IPS-15b (cell line): ENCODE measurements around the gene CISTR.
"Not testable (repeated sequence)": the region's sequence is repeated elsewhere in the genome, so short reads cannot be mapped to it uniquely, and the experiment has no call there.

Source experiments
- H3K27me3 ChIP-seq: one replicate; pipeline ENCODE4 v1.6.1; 2013; ENCODE audit warnings: low read length; ENCODE audit not compliant: control insufficient read depth, insufficient read depth
- H3K36me3 ChIP-seq: one replicate; pipeline ENCODE4 v1.6.1; 2013; ENCODE audit warnings: low read length; ENCODE audit not compliant: control insufficient read depth, insufficient read depth
- H3K4me1 ChIP-seq: one replicate; pipeline ENCODE4 v1.6.1; 2013; ENCODE audit warnings: mild to moderate bottlenecking, low read length; ENCODE audit not compliant: control insufficient read depth, insufficient read depth
- H3K4me3 ChIP-seq: one replicate; pipeline ENCODE4 v1.5.1; 2013; ENCODE audit warnings: low read depth, low read length
- H3K9ac ChIP-seq: one replicate; pipeline ENCODE4 v1.6.1; 2013; ENCODE audit warnings: low read depth, mild to moderate bottlenecking, low read length
- H3K9me3 ChIP-seq: one replicate; pipeline ENCODE4 v1.6.1; 2013; ENCODE audit warnings: mild to moderate bottlenecking, low read length; ENCODE audit not compliant: control insufficient read depth, insufficient read depth

The CISTR gene

DNA sequence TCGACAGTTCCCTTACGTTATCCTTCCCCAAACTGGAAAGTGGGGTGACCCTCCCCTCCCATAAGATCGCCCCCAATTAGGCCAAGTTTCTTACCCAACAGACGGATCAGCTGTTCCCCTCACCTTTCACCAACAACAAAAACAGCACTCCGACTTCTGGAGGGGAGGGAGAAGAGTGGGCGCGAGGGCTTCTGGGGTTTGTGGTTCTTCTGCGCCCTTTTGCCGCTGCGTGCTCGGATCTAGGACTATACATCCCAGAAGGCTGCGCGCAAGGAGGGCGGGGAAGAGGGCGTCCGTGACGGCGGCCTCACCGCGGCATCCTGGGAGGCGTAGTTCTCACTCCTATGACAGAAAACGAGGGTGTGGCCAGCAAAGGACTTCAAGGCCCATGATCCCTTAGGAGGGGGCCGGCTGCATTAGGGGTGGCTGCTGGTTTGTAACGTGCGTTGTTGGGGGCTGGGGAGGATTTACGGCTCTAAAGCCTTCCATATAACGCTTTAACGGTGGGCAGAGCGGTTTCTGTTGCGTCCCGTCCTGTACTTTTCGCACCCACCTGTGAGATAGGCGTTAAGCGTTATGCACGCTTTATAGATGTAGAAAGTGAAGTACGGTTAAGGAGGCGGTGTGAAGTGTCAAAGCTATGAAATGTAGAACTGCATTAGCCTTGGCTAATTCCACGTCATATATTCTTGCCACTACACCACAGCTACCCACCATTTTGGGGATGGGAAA, 24.3 kb downstream of the CISTR start, which contains the start of gene CALCOCO1:
Gene CALCOCO1 (minus strand): TSS at position 143 of the 732 bp plus-strand sequence. CDS start 2,210 bp downstream, outside the sequence.
- Histone ChIP-seq H3K4me1 (no peaks in the 10 kb centered on the region), H3K36me3 (no peaks in the 10 kb centered on the region), H3K9me3 (no peaks in the 10 kb centered on the region), H3K4me3 (peak within 1 kb of the TSS; percentile 91), H3K9ac (peak within 1 kb of the TSS; percentile 56), H3K27me3 (peaks cover 3% of the 10 kb centered on the region)

GRCh38 chr12:53726946-53727309, 24.9 kb downstream of the CISTR start:
- Histone ChIP-seq H3K9ac (no peak overlapping the region), H3K27me3 (peaks cover 3% of the 10 kb centered on the region), H3K36me3 (no peaks in the 10 kb centered on the region), H3K9me3 (no peaks in the 10 kb centered on the region), H3K4me1 (no peaks in the 10 kb centered on the region), H3K4me3 (peak overlapping the region; percentile 88)

- Histone ChIP-seq H3K9me3 (no peaks in the 10 kb centered on the region), H3K4me1 (no peaks in the 10 kb centered on the region), H3K9ac (no peak overlapping the region), H3K4me3 (peak overlapping the region; percentile 88), H3K36me3 (no peaks in the 10 kb centered on the region), H3K27me3 (peaks cover 3% of the 10 kb centered on the region)
Measured at GRCh38 chr12:53726341-53726740, 25.4 kb downstream of the CISTR start.

GRCh38 chr12:53725824-53726223, 26.0 kb downstream of the CISTR start:
- Histone ChIP-seq H3K27me3 (no peaks in the 10 kb centered on the region), H3K9me3 (no peaks in the 10 kb centered on the region), H3K36me3 (no peaks in the 10 kb centered on the region), H3K4me3 (no peak overlapping the region), H3K4me1 (no peaks in the 10 kb centered on the region), H3K9ac (no peak overlapping the region)

DNA sequence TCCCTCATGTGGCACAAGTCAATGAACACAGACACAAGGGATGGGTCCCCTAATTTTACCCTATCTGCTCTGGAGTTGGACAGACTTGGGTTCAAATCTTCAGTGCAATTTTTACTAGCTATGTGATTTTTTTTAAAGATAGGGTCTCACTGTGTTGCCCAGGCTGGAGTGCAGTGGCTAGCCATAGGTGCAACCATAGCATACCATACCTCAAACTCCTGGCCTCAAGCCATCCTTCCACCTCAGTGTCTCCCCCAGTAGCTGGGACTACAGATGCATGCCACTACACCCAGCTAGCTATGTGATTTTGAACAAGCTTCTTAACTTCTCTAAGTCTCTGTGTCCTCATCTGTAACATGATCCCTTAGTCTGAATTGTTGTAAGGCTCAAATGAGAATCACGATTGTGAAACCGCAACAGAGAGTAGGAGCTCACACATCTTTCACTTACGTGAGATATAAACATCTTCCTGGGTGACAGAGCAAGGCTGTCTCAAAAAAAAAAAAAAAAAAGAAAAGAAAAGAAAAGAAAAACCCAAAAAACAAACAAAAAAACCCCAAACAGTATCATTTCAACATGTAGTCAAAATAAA, 29.2 kb downstream of the CISTR start:
- Histone ChIP-seq H3K36me3 (no peaks in the 10 kb centered on the region), H3K4me1 (no peaks in the 10 kb centered on the region), H3K27me3 (no peaks in the 10 kb centered on the region), H3K9ac (no peak overlapping the region), H3K4me3 (no peak overlapping the region), H3K9me3 (no peaks in the 10 kb centered on the region)

GRCh38 chr12:53720946-53721345, 30.8 kb downstream of the CISTR start:
- no peaks in the 10 kb centered on the region for H3K36me3 ChIP-seq
- no peak overlapping the region for H3K9ac ChIP-seq
- H3K27me3 ChIP-seq = no peaks in the 10 kb centered on the region
- H3K4me3 ChIP-seq = no peak overlapping the region
- H3K4me1 ChIP-seq = no peaks in the 10 kb centered on the region
- no peaks in the 10 kb centered on the region for H3K9me3 ChIP-seq

GRCh38 chr12:53719649-53720048, 32.1 kb downstream of the CISTR start:
- Histone ChIP-seq H3K4me1 (no peaks in the 10 kb centered on the region), H3K36me3 (no peaks in the 10 kb centered on the region), H3K9me3 (no peaks in the 10 kb centered on the region), H3K4me3 (no peak overlapping the region), H3K27me3 (no peaks in the 10 kb centered on the region), H3K9ac (no peak overlapping the region)

DNA sequence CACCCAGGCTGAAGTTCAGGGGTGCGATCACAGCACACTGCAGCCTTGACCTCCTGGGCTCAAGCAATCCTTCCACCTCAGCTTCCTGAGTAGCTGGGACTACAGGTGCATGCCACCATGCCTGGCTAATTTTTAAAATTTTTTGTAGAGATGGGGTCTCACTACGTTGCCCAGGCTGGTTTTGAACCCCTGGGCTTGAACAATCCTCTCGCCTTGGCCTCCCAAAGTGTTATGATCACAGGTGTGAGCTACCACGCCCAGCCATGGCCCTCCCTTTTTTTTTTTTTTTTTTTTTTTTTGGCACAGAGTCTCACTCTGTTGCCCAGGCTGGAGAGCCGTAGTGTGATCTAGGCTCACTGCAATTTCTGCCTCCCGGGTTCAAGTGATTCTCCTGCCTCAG, 33.2 kb downstream of the CISTR start:
- H3K36me3 ChIP-seq, H3K4me1 ChIP-seq, H3K9ac ChIP-seq, H3K27me3 ChIP-seq, H3K4me3 ChIP-seq, H3K9me3 ChIP-seq: not testable (repeated sequence)

DNA sequence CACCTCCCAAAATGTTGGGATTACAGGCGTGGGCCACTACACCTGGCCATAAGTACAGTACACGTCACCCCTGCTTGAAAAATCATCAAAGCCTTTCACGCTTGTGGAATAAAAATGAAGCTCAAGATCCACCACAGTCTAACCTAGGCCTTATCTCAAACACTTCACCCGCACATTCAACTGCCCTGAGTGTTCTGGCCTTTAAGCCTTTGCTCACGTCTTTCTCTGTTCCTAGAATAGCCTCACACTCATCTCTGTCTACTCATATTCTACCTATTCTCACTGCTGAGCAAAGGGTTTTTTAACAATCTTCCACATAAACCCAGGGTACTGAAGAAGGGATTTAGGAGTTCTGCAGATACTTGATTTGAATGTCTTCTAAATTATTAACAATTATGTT, 34.5 kb downstream of the CISTR start:
- no peaks in the 10 kb centered on the region for H3K36me3 ChIP-seq
- no peak overlapping the region for H3K9ac ChIP-seq
- H3K4me3 ChIP-seq = no peak overlapping the region
- no peaks in the 10 kb centered on the region for H3K9me3 ChIP-seq
- no peaks in the 10 kb centered on the region for H3K27me3 ChIP-seq
- no peaks in the 10 kb centered on the region for H3K4me1 ChIP-seq

DNA sequence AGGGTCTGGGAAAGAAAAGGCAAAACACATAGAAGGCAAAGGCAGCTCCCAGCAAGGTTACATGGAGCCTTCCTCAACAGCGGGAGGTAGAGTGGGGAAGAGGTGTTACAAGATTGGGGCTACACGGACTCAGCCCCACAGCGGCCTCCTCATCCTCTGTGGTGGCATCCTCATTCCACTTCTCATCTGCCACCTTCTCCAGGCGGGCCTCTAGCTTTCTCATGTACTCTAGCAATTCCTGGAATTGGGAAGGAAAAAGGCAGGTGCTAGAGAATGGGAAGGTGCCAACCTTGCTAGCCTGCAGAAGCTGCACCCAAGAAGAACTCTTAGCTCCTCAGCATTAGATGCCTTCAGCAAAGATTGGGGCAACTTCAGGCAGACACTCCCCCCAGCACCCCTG, 37.8 kb downstream of the CISTR start:
- H3K36me3 ChIP-seq = no peaks in the 10 kb centered on the region

DNA sequence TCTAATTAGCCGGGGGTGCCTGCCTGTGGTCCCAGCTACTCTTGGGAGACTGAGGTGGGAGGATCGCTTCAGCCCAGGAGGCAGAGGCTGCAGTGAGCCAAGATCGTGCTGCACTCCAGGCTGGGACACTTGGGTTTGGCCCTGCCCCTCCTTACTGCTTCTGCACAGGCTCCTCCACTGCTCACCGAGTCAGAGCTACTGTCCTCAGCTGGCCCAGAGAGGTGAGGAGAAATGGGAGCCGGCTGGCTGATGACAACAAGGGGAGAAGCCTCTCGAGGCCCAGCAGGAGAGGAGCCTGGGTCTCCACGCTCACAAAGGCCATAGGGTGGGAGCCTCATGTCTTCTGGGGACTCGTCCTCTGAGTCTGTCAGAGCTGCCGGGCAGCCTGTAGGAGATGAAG, 38.3 kb downstream of the CISTR start:
- Histone ChIP-seq H3K4me1 (no peaks in the 10 kb centered on the region), H3K36me3 (no peaks in the 10 kb centered on the region)

More for the DNA sequence above, 37.8 kb downstream of the CISTR start:
- H3K9me3 ChIP-seq = no peaks in the 10 kb centered on the region
- no peaks in the 10 kb centered on the region for H3K4me1 ChIP-seq
- H3K4me3 ChIP-seq = no peak overlapping the region
- no peak overlapping the region for H3K9ac ChIP-seq
- peaks cover 3% of the 10 kb centered on the region for H3K27me3 ChIP-seq

GRCh38 chr12:53712059-53712643, 39.6 kb downstream of the CISTR start:
- peaks cover 12% of the 10 kb centered on the region for H3K27me3 ChIP-seq
- H3K36me3 ChIP-seq = no peaks in the 10 kb centered on the region
- no peak overlapping the region for H3K4me3 ChIP-seq
- no peaks in the 10 kb centered on the region for H3K4me1 ChIP-seq
- no peaks in the 10 kb centered on the region for H3K9me3 ChIP-seq
- no peak overlapping the region for H3K9ac ChIP-seq

More for the DNA sequence above, 38.3 kb downstream of the CISTR start:
- H3K9me3 ChIP-seq = no peaks in the 10 kb centered on the region
- H3K27me3 ChIP-seq = peaks cover 8% of the 10 kb centered on the region
- H3K9ac ChIP-seq = no peak overlapping the region
- H3K4me3 ChIP-seq = no peak overlapping the region
